SK-N-SH treated with all-trans-retinoic acid at 6 μM for 48 hours (cell line): ENCODE results near the gene FITM1.

ENCODE experiments used
- BACH2 ChIP-seq: fragments of 250-450 bp; sonication (Bioruptor Pico); IDR thresholded peaks from 2 replicates; pipeline ENCODE4 v1.9.0; 2021; ENCODE audit warnings: mild to moderate bottlenecking, borderline replicate concordance
- OSR1 ChIP-seq: fragments of 250-450 bp; sonication (Bioruptor Pico); IDR thresholded peaks from 2 replicates; pipeline ENCODE4 v1.8.0; 2022; ENCODE audit warnings: moderate library complexity, mild to moderate bottlenecking, inconsistent platforms
- PPARA ChIP-seq: fragments of 250-450 bp; sonication (Bioruptor Pico); IDR thresholded peaks from 2 replicates; pipeline ENCODE4 v1.5.0; 2020; ENCODE audit warnings: mild to moderate bottlenecking, borderline replicate concordance
- TCF4 ChIP-seq: fragments of 250-450 bp; sonication (Bioruptor Pico); IDR thresholded peaks from 2 replicates; pipeline ENCODE4 v1.8.0; 2021; ENCODE audit warnings: mild to moderate bottlenecking, moderate library complexity, borderline replicate concordance
- ZFP30 ChIP-seq: fragments of 450-650 bp; formaldehyde crosslinking; IDR thresholded peaks from 2 replicates; pipeline ENCODE4 v1.5.0; 2022; ENCODE audit warnings: mild to moderate bottlenecking, moderate library complexity
- TF ChIP-seq, protein P1 (sequence below): fragments of 250-450 bp; sonication (Bioruptor Pico); IDR thresholded peaks from 2 replicates; pipeline ENCODE4 v1.8.0; 2020; ENCODE audit warnings: mild to moderate bottlenecking, moderate library complexity, borderline replicate concordance
- TF ChIP-seq, protein P2 (sequence below): fragments of 250-450 bp; sonication (Bioruptor Pico); IDR thresholded peaks from 2 replicates; pipeline ENCODE4 v1.5.1; 2021; ENCODE audit warnings: mild to moderate bottlenecking, moderate library complexity
- TF ChIP-seq, protein P3 (sequence below): fragments of 250-450 bp; sonication (Bioruptor Pico); IDR thresholded peaks from 2 replicates; pipeline ENCODE4 v1.5.1; 2020; ENCODE audit warnings: low read depth, mild to moderate bottlenecking, moderate library complexity

- TF ChIP-seq BACH2 (CRISPR knock-in tag) (no peak), PPARA (no peak), TCF4 (CRISPR knock-in tag) (no peak), ZFP30 (CRISPR knock-in tag) (no peak), OSR1 (no peak)
- TF ChIP-seq, protein P1, sequence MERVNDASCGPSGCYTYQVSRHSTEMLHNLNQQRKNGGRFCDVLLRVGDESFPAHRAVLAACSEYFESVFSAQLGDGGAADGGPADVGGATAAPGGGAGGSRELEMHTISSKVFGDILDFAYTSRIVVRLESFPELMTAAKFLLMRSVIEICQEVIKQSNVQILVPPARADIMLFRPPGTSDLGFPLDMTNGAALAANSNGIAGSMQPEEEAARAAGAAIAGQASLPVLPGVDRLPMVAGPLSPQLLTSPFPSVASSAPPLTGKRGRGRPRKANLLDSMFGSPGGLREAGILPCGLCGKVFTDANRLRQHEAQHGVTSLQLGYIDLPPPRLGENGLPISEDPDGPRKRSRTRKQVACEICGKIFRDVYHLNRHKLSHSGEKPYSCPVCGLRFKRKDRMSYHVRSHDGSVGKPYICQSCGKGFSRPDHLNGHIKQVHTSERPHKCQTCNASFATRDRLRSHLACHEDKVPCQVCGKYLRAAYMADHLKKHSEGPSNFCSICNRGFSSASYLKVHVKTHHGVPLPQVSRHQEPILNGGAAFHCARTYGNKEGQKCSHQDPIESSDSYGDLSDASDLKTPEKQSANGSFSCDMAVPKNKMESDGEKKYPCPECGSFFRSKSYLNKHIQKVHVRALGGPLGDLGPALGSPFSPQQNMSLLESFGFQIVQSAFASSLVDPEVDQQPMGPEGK (CRISPR knock-in tag), result no peak
- TF ChIP-seq, protein P2, sequence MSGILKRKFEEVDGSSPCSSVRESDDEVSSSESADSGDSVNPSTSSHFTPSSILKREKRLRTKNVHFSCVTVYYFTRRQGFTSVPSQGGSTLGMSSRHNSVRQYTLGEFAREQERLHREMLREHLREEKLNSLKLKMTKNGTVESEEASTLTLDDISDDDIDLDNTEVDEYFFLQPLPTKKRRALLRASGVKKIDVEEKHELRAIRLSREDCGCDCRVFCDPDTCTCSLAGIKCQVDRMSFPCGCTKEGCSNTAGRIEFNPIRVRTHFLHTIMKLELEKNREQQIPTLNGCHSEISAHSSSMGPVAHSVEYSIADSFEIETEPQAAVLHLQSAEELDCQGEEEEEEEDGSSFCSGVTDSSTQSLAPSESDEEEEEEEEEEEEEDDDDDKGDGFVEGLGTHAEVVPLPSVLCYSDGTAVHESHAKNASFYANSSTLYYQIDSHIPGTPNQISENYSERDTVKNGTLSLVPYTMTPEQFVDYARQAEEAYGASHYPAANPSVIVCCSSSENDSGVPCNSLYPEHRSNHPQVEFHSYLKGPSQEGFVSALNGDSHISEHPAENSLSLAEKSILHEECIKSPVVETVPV (CRISPR knock-in tag), result no peak
- TF ChIP-seq, protein P3, sequence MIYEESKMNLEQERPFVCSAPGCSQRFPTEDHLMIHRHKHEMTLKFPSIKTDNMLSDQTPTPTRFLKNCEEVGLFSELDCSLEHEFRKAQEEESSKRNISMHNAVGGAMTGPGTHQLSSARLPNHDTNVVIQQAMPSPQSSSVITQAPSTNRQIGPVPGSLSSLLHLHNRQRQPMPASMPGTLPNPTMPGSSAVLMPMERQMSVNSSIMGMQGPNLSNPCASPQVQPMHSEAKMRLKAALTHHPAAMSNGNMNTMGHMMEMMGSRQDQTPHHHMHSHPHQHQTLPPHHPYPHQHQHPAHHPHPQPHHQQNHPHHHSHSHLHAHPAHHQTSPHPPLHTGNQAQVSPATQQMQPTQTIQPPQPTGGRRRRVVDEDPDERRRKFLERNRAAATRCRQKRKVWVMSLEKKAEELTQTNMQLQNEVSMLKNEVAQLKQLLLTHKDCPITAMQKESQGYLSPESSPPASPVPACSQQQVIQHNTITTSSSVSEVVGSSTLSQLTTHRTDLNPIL, result no peak
Observed at GRCh38 chr14:24110523-24110922, 19.9 kb upstream of the FITM1 start.
